HL-60/S4 (cell line): ENCODE data around the gene NUFIP1.
"Not testable (repeated sequence)": the region's sequence is repeated elsewhere in the genome, so short reads cannot be mapped to it uniquely, and the experiment has no call there.

Experiments used
- in situ Hi-C: fragments of 300-500 bp; cut with MboI; formaldehyde crosslinking; loops from 2 replicates; pipeline ENCODE4 v1.14.3; 2022; ENCODE audit warnings: low sequenced_read_pairs

Gene NUFIP1

DNA sequence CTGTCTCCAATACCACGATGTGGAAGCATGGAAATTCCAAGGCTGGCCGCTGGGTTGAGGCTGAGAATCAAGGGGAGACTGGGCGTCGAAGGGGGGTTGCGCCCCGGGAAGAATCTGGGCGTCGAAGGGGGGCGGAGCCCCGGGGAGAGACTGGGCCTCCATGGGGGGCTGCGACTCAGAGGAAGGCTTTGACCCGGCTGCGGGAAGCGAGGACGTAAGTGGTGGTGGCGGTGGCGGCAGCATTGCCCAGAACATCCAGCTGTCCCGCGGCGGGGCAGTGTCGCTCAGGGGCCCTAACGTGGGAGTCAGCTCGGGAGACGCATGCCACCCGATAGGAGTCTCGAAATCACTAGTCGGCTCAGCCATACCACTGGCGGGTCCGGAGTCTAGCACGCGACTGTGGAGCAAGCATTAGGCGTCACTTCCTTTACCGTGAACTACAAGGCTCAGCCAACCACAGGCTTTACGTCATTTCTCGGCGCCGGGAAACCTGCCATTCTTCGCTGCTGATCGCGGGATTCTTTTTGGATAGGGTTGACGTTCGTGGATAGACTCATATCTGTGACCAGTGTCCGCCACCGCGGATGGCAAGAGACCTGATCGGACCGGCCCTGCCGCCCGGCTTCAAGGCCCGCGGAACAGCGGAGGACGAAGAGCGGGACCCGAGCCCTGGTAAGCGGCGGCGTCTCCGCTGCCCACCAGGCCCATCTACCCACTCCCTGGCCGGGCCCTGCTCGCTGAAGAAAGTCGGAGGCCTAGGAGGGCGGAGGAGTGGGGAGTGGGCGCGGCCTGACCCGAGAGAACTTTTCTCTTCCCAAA is at the start of gene NUFIP1, which contains the start of gene GPALPP1:
NUFIP1 (minus strand) TSS at position 401 of the 819 bp plus-strand sequence; CDS start at position 366, 35 bp downstream.
GPALPP1 (plus strand) TSS at position 468 of the 819 bp plus-strand sequence; CDS start at position 585, 117 bp downstream.
- in situ Hi-C loops = no loop called here

DNA sequence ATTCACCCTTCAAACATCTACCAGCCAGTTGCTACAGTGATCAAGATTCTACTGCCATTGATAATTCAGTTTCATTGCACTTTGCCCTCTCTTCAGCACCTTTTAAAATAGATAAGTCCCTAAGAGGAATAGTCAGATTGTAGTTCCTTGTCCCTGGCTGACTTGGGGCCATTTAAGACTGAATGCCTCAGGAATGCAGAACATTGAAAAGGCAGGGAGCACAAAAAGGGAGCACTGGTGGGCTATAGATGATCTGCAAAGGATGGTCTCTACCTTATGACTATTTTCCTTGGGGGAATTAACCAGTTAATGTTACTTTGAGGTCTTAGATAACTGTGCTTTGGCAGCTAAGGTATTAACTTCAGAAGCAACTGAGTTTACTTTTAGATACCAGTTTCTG is 46.9 kb upstream of the NUFIP1 start:
- in situ Hi-C loops = no loop called here

DNA sequence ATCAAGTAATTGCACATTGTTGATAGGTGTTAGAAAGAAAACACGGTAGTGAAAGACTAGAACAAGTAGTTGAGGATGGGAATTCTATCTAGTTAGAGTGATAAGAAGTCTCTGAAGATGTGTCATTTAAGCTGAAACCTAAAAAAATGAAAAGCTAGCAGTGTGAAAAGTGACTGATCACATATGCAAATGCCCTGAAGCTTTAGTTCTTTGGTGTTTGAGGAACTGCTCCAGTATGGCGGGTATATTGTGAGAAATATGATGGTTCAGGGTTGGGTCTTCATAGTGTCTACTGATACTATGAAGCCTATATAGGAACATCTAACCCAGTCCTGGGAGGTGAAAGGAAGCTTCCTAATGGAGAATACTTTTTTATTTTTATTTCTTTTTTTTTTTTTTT is 45.1 kb upstream of the NUFIP1 start:
- in situ Hi-C loops = no loop called here

DNA sequence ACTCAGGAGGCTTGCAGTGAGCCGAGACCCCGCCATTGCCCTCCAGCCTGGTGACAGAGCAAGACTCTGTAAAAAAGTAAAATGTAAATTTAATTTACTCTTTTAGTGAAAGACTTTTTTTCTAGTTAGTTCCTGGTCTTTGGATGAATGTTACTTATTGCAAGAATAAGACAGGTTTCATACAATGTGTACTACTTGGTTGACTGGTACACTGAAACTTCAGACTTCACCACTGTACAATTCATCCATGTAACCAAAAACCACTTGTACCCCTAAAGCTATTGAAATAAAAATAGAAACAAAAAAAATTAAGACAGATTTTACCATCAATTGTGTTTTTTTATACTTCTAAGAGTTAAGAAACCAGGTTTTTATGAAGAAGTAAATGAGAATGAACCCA is 35.6 kb upstream of the NUFIP1 start:
- in situ Hi-C loops = no loop called here

DNA sequence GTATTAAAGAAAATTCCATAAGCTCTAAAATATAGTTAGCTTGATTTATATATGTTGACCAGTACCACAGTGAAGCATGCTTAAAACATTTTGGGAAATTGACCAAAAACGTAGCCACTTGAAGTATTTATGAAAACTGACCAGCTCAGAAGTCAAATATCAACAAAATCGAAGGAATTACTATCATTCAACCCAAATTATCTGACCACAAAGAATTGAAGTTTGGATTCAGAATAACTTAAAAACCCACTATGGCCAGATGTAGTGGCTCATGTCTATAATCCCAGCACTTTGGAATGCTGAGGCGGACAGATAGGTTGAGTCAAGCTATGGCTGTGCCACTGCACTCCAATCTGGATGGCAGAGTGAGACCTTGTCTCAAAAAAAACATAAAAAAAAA is 32.0 kb upstream of the NUFIP1 start:
- in situ Hi-C loops = no loop called here

DNA sequence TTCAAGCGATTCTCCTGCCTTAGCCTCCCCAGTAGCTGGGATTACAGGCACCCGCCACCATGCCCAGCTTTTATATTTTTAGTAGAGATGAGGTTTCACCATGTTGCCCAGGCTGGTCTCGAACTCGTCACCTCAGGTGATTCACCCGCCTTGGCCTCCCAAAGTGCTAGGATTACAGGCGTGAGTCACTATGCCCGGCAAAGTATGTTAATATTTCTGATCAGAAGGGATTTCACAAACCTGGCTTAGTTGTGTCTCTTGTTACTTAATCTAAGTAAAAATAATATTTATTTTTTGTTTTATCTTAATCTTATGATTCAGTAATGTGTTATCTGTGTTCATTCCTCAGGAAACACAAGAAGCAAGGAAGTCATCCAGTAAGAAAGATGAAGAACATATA is 30.7 kb upstream of the NUFIP1 start:
- in situ Hi-C loops = not testable (repeated sequence)

DNA sequence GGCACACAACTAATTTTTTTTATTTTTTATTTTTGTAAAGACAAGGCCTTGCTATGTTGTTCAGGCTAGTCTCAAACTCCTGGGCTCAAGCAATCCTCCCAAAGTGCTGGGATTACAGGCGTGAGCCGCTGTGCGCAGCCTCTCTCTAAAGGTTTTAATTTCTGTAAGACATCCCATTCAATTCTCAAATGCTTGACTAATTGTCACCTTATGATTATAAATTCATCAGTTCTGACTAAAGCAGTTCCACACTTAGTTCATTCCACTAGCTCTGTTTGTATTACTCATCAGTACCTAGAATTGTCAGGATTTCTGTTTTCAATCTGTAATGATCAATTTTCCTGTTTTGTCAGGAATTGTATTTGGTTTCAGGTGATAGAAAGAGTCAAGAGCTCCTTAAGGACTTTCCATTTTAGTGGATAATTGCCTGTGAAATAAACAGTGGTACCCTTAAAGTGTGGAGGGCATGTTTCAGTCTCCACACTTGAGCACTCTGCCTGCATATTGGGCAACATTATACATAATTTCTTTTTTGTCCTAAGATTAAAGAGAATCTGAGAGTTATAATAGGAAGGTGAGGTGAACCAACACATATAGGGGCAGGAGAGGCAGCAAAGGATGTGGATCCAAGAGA is 27.6 kb upstream of the NUFIP1 start:
- in situ Hi-C loops = no loop called here

DNA sequence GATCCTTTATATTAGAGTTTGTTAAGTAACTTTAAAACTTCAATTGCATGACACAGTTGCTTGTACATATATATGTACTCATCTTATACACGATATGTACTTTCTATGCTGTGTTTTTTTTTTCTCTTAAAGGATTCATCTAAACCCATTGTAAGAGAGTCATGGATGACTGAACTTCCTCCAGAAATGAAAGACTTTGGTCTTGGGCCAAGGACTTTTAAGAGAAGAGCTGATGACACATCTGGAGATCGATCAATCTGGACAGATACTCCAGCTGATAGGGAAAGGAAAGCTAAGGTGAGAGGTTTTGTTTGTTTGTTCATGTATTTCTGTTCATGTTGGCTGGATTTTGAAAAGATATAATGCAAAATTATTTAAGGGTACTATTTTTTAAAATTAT is 26.0 kb upstream of the NUFIP1 start:
- in situ Hi-C loops = no loop called here

DNA sequence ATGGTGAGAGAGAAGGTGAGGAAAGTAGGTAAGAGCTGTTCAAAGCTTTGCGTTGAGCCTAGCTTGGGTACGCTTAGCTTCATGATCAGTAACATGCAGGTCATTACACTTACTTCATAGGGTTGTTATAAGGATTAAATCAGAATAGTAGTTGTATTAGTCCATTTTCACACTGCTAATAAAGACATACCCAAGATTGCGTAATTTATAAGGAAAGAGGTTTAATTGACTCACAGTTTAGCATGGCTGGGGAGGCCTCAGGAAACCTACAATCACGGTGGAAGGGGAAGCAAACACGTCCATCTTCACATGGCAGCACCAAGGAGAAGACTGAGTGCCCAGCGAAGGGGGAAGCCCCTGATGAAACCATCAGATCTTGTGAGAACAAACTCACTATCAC is 21.9 kb upstream of the NUFIP1 start:
- in situ Hi-C loops = no loop called here

DNA sequence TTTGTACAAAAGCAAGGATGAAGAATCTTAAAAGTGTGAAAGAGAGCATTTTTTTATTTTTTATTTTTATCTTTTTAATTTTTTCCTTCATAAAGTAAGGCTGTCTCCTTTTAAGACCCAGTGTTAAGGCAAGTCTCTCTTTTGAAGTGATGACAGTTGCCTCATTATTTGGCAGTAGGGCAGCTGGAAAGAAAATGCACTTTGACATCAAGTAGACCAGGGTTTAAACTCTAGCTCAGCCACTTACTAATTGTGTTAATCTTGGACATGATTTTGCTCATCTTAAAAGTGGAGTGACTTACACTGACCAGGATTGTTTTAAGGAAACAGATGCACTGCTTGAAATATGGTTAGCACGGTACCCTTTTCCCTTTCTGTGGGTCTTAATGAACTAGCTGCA is 18.6 kb upstream of the NUFIP1 start:
- in situ Hi-C loops = no loop called here

DNA sequence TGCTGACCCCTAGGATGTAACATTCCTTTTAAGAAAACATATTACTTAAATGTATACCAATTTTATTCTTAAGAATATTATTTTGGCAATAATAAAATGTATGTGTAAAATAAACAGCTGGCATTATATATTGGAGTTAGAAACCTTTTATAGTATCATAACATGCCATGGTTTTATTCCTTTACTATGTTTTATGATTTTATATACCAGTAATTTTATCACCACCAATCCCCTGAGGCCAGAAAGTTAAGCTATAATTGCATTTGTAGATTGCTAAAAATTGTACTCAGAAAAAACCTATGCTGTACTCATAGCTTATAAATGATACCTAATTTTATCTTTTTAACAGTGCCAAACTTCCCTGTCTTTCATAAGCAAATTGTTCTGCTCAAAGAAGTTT is 18.0 kb upstream of the NUFIP1 start:
- in situ Hi-C loops = no loop called here

DNA sequence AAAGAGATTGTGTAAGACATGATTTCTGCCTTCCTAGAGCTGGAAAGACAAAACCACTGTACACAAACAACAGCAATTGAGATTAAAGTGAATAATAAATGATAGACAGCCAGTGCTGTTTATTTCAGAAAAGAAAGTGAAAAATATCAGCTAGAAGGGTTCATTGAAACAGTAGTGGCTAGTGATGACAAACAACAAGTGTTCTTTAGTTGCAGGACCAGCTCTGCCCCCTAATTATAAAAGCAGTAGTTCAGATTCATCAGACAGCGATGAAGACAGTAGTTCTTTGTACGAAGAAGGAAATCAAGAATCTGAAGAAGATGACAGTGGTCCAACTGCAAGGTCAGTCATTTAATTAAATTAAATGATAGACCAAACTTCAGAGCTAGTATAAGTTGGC is 14.8 kb upstream of the NUFIP1 start:
- in situ Hi-C loops = no loop called here

DNA sequence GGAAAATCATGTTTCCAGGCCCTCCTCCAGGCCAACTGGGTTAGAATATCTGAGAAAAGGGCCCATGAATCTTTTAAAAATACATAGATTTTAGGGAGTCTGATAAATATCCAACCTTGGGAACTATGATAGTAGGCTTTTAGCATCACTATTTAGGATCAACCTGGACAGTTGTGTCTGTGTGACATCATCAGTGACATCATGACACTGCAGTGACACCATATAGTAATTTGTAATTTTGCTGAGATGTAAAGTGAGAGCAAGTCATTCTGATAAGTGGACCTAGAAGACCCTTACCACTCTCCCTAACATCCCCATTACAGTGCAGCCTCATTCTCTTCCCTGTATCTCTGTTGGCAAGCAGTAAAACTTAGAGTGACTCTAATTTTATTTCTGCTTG is 14.1 kb upstream of the NUFIP1 start:
- in situ Hi-C loops = no loop called here

DNA sequence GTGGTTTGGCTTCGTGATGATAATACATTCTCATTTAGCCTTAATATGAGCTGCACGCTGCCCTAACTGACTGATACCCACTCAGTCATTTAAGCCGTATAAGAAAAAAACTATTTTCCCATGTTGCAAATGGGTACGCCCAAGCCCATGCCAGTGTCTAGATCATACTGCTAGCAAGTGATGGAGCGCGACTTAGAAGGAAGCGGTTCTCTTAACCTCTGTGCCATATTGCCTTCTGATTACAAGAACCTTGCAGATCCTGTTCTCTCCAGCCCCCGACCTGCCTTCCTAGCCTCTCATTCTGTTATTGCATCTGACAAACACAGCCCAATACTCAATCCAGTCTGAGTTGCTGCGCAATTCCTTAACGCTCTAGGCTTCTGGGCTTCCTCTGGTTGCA is 670 bp upstream of the NUFIP1 start:
- in situ Hi-C loops = no loop called here

DNA sequence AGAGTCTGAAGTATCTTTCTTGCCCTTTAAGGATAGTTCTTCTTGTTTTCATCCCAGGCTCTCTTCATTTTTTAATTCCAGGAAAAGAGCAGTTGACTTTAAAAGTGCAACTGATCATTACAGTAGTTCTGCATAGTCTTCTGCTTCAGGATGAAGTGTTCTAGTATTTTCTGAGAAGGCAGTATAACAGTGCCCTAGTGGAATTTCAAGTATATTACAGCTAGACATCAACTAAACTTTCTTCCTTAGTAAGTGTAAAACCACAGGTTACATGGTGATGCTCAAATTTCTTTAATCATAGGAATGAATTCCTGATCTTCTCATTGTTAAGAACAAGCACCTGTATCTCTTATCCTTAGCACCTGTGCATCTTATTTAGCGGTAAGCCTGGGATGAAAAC is 10.9 kb downstream of the NUFIP1 start:
- in situ Hi-C loops = no loop called here

DNA sequence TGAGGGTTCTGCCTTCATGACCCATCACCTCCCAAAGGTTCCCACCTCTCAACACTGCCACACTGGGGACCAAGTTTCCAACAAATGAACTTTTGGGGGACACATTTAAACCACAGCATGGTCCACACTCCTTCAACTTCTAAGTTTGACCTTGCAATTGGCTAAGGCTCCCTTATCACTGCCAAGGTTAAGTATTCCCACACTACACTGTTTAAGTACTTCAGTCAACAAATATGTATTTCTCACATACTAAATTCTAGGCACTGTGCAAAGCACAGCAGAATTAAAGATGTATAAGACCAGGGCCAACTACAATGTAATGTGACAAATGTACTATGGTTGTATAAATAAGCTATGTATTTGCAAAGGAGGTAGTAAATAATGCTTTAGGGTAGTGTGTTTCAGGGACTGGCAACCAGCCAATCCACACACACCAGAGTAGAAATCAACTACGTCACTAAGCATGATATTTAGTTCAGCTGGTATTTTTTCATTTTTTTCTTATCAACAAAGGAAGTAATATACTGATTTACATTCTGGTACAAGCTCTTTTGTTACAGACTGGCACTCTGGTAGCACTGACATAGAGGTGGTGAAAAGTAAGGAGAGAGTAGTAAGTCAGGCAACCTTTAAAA is 12.2 kb downstream of the NUFIP1 start:
- in situ Hi-C loops = no loop called here

DNA sequence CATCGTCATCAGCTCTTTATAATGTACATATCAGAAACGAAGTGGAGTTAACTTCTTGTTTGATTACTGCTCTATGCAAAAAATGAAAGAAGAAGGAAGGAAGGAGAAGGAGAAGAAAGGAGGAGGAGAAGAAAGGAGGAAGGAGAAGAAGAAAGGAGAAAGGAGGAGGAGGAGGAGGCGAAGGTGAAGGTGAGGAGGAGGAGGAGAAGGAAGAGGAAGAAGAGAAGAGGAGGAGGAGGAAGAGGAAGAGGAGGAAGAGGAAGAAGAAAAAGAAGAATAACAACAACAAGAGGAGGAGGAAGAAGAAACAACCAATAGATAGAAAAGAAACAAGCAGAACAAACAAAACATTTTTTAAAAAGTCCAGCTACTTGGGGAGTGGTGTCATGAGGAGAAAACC is 13.1 kb downstream of the NUFIP1 start:
- in situ Hi-C loops = no loop called here

DNA sequence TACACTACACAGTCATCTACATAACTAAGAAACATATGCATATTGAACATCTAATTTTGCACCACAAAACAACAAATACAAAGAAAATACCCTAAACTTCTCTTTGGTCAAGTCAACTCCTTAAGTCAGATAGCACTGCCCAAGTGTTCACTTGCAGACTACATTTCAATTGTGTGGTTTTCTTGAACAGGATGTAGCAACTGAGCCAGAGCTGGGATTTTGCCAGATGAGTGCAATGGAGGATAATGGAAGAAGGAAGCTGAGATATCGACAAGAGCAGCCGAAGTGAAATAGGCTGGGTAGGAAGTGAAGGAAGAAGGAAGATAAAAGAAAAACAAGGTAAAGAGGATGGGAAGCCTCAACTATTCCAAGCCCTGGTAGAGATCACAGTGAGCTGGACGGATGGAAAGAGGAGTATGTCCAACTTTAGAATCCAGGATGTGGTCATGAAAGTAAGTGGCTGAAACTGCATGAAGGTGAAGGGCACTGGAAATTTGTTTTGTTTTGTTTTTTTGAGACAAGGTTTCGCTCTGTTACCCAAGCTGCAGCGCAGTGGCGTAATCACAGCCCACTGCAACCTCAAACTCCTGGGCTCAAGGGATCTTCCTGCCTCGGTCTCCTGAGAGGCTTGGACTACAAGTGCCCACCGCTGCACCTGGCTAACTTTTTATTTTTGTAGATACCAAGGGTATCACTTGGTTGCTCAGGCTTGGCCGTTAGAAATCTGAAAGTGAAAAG is 15.0 kb downstream of the NUFIP1 start:
- in situ Hi-C loops = loop anchor here (25.0 kb wide), 1 partner anchor 487 kb away; no protein-coding TSS in a partner anchor

DNA sequence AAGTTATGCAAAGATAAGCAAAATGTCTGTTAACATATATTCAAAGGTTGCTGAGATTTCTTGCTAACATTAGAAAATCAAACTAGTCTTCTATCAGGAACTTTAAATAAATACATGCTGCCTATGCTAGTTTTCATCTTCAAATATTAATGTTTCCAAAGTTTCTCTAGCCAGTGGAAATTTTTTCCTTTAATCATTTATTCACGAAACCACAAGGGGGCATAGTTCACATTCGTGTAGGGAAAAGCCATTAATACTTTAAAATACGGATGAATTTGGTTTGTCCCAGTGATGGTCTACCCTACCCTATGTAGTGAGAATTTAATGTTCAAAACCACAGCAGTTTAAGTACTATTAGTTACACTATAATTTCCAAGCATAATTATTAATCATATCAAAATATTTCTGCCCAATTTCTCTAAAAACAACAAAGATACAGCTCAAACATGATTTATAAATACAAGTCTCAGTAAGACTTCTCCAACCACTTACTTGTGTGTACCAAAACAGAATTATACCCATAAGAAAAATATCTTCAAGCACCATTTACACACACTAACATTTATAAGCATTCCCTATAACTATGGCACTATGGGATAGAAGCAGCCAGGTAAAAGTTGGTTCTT is 16.2 kb downstream of the NUFIP1 start:
- in situ Hi-C loops = loop anchor here (25.0 kb wide), 1 partner anchor 486 kb away; no protein-coding TSS in a partner anchor
